ENCODE results near the gene GNG12.

GRCh38 chr1:67690411-67690810 is 142.9 kb downstream of the GNG12 start:
- TF ChIP-seq EZH2phosphoT487 (IDR thresholded peaks at IDR 0.05; ENCODE audit: insufficient read depth, low read depth) (no peak), EZH2 (IDR thresholded peaks at IDR 0.05; ENCODE audit: insufficient read depth, poor library complexity, severe bottlenecking) (no peak)
